ENCODE results near the gene LAIR2.

Gene LAIR2

DNA sequence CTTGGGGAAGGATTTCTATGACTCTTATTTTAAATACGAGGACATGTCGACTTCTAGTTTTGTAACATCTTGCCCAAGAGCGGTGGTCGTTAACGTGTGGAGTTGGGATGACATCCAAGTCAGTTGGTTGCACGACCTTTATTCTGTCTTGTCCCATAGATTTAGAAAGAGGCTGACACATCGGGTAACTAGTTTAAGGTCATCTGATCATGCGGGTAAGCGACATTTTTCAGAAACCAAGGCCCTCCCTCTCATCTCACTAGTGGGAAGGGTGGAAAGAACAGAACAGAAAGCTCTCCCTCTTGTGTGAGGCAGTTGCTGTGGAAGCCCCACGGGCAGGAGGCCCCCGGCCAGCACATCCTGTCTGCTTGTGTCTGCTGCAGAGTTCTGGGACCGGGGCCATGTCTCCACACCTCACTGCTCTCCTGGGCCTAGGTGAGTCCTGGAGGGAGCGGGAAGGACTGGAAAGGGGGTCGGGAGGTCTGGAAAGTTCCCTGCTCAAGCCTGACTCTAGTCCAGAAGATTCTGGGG is at the start of gene LAIR2:
LAIR2 (plus strand) TSS at position 314 of the 531 bp plus-strand sequence; CDS start at position 402, 88 bp downstream.
- DNase-seq (ENCODE audit: low read depth) = no peak

GRCh38 chr19:54453921-54454780 is 48.5 kb upstream of the LAIR2 start:
- no peak for DNase-seq (ENCODE audit: low read depth)

DNA sequence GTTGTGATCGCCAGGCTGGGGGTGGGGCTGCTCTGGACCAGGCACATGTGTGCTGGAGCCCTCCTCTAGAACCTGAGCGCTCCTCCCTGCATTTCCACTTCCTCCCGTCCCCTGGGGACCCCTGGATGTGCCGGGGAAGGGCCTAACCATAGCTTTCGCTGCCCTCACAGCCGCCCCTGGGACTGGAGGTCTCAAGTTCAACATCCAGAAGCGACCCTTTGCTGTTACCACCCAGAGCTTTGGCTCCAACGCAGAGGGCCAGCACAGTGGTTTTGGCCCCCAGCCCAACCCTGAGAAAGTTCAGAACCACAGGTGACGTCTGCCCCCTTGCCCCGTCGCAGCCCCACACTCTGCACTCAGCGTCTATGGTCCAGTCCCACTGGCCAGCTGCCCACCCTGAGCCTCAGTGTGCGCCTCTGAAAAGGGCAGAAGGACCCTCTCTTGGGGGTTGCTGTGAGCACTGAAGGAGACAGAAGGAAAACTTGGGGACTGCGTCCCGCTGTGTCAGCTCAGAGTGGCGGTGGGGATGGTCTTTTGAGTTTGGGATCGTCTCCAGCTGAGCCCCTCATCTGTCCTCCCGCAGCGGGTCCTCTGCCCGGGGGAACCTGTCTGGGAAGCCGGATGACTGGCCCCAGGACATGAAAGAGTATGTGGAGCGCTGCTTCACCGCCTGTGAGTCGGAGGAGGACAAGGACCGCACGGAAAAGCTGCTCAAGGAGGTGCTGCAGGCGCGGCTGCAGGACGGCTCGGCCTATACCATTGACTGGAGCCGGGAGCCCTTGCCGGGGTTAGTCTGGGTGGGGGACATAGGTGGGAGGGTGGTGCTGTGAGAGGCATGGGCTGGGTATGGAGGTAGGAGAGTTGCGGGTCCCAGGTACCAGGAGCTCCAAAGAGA is 47.6 kb upstream of the LAIR2 start:
- no peak for DNase-seq (ENCODE audit: low read depth)

GRCh38 chr19:54455786-54456422 is 46.7 kb upstream of the LAIR2 start:
- no peak for DNase-seq (ENCODE audit: low read depth)

GRCh38 chr19:54456423-54457373 is 45.9 kb upstream of the LAIR2 start:
- no peak for DNase-seq (ENCODE audit: low read depth)

DNA sequence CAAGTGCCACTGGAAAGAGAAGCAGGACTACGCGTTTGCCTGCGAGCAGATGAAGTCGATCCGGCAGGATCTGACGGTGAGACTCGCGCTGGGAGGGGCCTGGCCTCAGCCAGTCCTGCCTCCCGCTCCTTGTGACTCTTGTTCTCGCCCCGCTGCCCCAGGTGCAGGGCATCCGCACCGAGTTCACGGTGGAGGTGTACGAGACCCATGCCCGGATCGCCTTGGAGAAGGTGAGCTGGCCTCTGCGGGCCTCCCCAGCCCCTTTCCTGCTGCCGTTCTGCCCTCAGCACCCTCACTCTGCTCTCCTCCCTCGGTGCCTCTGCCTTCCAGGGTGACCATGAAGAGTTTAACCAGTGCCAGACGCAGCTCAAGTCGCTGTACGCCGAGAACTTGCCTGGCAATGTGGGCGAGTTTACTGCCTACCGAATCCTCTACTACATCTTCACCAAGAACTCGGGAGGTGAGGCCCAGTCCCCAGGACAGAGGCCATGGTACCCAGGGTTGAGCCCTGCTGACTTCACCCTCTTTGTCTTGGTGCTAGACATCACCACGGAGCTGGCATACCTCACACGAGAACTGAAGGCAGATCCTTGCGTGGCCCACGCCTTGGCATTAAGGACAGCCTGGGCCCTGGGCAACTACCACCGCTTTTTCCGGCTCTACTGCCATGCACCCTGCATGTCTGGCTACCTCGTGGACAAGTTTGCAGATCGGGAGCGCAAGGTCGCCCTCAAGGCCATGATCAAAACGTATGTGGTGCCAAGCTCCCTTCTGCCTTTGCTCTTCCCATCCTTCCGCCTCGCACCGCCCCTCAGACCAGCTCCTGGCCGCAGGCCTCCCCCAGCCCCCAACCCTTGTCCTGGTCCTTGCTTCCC is 44.6 kb upstream of the LAIR2 start:
- no peak for DNase-seq (ENCODE audit: low read depth)

- DNase-seq (ENCODE audit: low read depth) = no peak
Measured at GRCh38 chr19:54458648-54459281, 43.9 kb upstream of the LAIR2 start.

DNA sequence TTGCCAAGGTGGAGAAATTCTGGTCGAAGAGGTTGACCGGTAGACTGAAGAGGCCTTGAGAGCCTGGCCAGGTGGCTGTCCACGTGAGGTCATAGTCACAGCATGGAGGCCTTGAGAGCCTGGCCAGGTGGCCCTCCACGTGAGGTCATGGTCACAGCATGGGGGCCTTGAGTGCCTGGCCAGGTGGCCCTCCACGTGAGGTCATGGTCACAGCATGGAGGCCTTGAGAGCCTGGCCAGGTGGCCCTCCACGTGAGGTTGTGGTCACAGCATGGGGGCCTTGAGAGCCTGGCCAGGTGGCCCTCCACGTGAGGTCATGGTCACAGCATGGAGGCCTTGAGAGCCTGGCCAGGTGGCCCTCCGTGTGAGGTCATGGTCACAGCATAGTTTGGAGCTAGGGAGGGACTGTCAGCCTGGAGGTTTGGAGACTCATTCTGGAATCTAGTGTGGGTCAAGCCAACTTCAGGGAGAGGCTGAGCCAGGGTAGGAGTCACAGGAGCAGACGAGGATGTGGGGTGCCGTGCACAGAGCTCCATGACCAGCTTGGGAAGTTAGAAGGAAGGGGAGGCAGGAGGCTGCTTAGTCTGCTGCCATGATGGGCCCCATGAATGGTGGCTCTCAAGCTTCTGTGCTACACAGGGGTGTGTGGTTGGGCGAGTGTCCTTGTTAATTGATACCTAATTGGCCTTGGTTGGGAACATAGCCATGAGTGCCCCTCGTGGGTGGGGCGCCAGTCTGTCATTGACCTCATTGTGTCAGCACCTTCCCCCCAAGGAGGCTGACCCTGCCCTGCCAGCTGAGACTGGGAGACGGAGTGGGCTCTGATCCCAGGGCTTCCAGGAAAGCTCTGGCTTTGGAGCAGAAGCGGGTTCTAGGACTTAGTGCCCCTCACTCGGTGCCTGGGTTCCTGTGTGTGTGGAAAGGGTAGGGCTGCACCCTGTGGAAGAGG is 43.1 kb upstream of the LAIR2 start:
- DNase-seq (ENCODE audit: low read depth) = no peak

DNA sequence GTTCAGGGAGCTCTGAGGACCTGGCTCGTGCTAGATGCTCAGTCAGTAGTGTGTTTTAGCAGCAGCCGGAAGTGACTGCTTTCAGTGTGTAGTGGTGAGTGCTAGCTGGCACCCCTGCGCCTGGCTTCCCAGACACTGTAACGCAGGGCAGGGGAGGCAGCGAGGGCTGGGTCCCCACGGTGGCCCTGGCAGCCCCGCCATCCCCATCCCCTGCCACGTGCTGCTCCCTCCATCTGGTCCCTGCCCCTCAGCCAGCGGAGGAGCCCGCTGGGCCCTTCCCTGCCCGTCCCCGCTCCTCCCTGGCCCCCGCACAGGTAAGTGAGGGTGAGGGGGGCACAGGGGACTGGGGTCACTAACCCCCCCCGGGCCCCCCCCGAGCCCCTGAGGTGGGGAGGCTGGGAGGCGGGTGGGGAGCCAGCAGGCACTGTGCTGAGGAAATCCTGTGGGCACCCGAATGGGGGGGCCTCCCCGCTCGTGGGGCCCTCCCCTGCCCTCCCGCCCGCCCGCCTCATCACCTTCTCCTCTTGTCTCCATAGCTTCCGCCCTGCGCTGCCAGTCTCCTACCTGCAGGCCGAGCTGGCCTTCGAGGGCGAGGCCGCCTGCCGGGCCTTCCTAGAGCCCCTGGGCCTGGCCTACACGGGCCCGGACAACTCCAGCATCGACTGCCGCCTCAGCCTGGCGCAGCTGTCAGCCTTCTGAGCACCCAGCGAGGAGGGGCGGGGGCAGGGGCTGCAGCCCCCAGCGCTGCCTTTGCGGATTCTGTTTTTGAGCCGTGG is 42.2 kb upstream of the LAIR2 start:
- DNase-seq (ENCODE audit: low read depth) = no peak

DNA sequence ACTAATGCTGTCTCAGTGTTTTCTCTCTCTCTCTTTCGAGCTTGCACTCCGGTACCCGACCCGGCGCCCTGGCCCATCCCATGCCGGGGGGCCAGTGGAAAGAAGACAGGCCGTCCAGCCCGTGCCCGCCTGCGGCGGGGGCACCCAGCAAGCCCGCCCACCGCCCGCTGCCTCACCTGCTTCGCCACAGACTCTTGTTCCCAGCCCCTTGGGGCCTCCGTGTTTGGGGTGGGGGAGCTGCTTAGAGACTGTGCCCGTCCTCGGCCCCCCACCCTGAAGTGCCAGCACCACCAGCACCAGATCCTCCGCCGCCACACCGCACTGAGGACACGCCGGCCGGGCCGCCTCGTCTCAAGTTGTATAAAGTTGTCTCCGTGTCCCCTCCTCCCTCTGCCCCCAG is 41.4 kb upstream of the LAIR2 start:
- DNase-seq (ENCODE audit: low read depth) = no peak

- no peak for DNase-seq (ENCODE audit: low read depth)
Measured at GRCh38 chr19:54461613-54462012, 41.0 kb upstream of the LAIR2 start.

GRCh38 chr19:54462047-54462654 is 40.5 kb upstream of the LAIR2 start:
- DNase-seq (ENCODE audit: low read depth) = no peak

GRCh38 chr19:54462655-54463530 is 39.7 kb upstream of the LAIR2 start:
- DNase-seq (ENCODE audit: low read depth) = no peak

DNA sequence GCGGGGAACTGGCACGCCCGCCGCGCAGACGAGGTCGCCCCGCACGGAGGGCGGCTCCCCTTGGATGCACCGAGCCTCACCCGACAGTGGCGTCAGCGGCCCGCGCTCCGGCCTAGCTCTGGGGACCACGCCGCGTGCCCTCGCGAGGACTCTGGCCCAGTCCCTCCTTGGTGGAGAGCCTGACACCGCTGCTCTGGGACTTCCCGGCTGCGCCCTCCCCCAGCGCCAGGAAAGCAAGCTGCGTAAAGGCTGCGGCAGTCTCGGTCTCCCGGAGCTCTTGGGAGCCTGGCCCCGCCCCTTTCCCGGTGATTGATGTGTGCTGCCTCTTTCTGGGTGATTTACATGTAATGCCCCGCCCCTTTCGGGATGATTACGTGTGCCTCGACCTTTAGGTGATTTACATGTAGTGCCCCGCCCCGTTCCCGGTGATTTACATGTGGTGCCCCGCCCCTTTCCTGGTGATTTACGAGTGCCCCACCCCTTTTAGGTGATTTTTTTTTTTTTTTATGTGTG is 39.0 kb upstream of the LAIR2 start, which contains the start of gene LENG9:
LENG9 (minus strand) TSS at position 248 of the 513 bp plus-strand sequence. CDS start 252 bp downstream, outside the sequence.
- DNase-seq (ENCODE audit: low read depth) = peak; percentile 100

DNA sequence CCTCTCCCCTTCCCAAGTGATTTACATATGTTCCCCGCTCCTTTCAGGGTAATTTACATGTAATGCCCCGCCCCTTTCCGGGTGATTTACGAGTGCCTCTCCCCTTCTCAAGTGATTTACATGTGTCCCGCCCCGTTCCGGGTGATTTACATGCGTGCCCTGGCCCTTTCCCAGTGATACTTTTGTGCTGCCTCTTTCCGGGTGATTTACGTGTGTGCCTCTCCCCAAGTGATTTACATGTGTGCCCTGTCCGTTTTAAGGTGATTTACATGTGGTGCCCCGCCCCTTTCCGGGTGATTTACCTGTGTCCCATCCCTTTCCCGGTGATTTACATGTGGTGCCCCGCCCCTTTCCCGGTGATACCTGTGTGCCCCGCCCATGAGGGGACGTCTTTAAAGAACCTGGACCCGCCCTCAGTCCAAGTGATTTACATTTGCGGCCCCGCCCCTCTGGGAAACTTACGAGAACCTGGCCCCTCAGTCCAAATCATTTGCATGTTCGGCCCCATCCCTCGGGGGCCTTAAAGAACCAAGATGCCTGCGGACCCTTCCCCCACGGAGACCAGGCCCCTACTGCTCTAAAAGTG is 38.5 kb upstream of the LAIR2 start:
- DNase-seq (ENCODE audit: low read depth) = peak; percentile 74
